HG02938 (cell line): ENCODE measurements around the gene RAB32.

Experiments
- ATAC-seq: cut with Tn5 transposase; IDR thresholded peaks from one replicate; pipeline ENCODE4 v1.9.1; 2021; ENCODE audit warnings: mild to moderate bottlenecking, moderate library complexity; ENCODE audit not compliant: unreplicated experiment

The RAB32 gene

GRCh38 chr6:146581968-146582367 lies 38.3 kb downstream of the RAB32 start:
- ATAC-seq, result no peak

GRCh38 chr6:146582857-146583256 lies 39.2 kb downstream of the RAB32 start:
- no peak for ATAC-seq

- ATAC-seq, result no peak
Observed at GRCh38 chr6:146583966-146584365, 40.3 kb downstream of the RAB32 start.

GRCh38 chr6:146587459-146587858 lies 43.8 kb downstream of the RAB32 start:
- ATAC-seq, result no peak

GRCh38 chr6:146590492-146590891 lies 46.9 kb downstream of the RAB32 start:
- no peak for ATAC-seq

GRCh38 chr6:146592451-146592850 lies 48.8 kb downstream of the RAB32 start:
- no peak for ATAC-seq

GRCh38 chr6:146593986-146594385 lies 50.4 kb downstream of the RAB32 start:
- no peak for ATAC-seq

GRCh38 chr6:146594495-146594894 lies 50.9 kb downstream of the RAB32 start:
- no peak for ATAC-seq

GRCh38 chr6:146595972-146596731 lies 52.5 kb downstream of the RAB32 start:
- ATAC-seq, result no peak

GRCh38 chr6:146598772-146599405 lies 55.3 kb downstream of the RAB32 start, which contains the start of gene ADGB:
TSS of gene ADGB (plus strand) at chr6:146598972. CDS start at chr6:146599041, 69 bp downstream.
- no peak for ATAC-seq

GRCh38 chr6:146601352-146601751 lies 57.7 kb downstream of the RAB32 start:
- no peak for ATAC-seq

GRCh38 chr6:146602526-146602925 lies 58.9 kb downstream of the RAB32 start:
- no peak for ATAC-seq
